Endothelial cell of umbilical vein (primary cell): ENCODE measurements around the gene GPATCH11. TPM values are rescaled to one million over a fixed set of nuclear protein-coding genes. Genes with fewer than 3 reads are reported as not detected.

Source experiments
- BruUV-seq: library from RNA; stranded (reverse); fragments of 400-500 nt; replicated peaks from 2 replicates; lab custom pipeline; 2021; lab: Mats Ljungman, UMichigan
- CTCF ChIA-PET: fragments of 300-600, 350-600 bp; sonication (Branson Sonifier 250); formaldehyde crosslinking; loops from one replicate; lab custom pipeline; 2021; ENCODE audit warnings: antibody characterized with exemption, inconsistent platforms; lab: Charles Lee
- POLR2A ChIA-PET: fragments of 300-600, 350-600 bp; sonication (Branson Sonifier 250); formaldehyde crosslinking; loops from one replicate; lab custom pipeline; 2021; ENCODE audit warnings: antibody characterized with exemption, inconsistent platforms; lab: Charles Lee
- DNase-seq: peaks from one replicate; pipeline ENCODE4 v3.0.0-alpha.2; 2011; ENCODE audit warnings: low read depth, low spot score
- FAIRE-seq: peaks from 2 replicates; lab custom pipeline; 2011; peaks lifted over from hg19 to GRCh38; lab: Jason Lieb, UNC
- H2AFZ ChIP-seq: 2 replicates; pipeline ENCODE4 v1.6.0; 2012; ENCODE audit warnings: low read depth, low read length, control low read depth, inconsistent platforms
- H3K27ac ChIP-seq: 2 replicates; pipeline ENCODE4 v1.5.1; 2011; ENCODE audit warnings: low read depth, mild to moderate bottlenecking, control low read depth, low read length, moderate library complexity; ENCODE audit not compliant: insufficient read depth
- H3K27me3 ChIP-seq, 2 experiments: 2 replicates each; pipeline versions ENCODE4 v1.6.0 to v1.6.1; 2011; ENCODE audit warnings: low read length in 2 of 2, mixed read lengths in 1 of 2; ENCODE audit not compliant: control insufficient read depth in 2 of 2, insufficient read depth in 2 of 2
- H3K36me3 ChIP-seq, 2 experiments: 2 replicates in 1 of 2; 3 replicates in 1 of 2; pipeline ENCODE4 v1.5.1; 2011; ENCODE audit warnings: low read length in 2 of 2, mild to moderate bottlenecking in 1 of 2, moderate library complexity in 1 of 2; ENCODE audit not compliant: control insufficient read depth in 2 of 2, insufficient read depth in 2 of 2; ENCODE audit errors: extremely low read depth in 1 of 2
- H3K4me1 ChIP-seq: 3 replicates; pipeline ENCODE4 v1.5.1; 2011; ENCODE audit warnings: mild to moderate bottlenecking, low read length; ENCODE audit not compliant: control insufficient read depth, insufficient read depth; ENCODE audit errors: extremely low read depth
- H3K4me2 ChIP-seq: 2 replicates; pipeline ENCODE4 v1.6.1; 2011; ENCODE audit warnings: low read length, control low read depth, mixed read lengths; ENCODE audit not compliant: insufficient read depth
- H3K4me3 ChIP-seq, 3 experiments: fragments of 200-600 bp in 1 of 3; sonication (generic), shearing (Covaris generic) in 1 of 3; replicated peaks in 1 of 3; 2 replicates each; pipeline ENCODE4 v1.5.1; 2011 to 2016; ENCODE audit warnings: control low read depth in 3 of 3, low read length in 3 of 3, mild to moderate bottlenecking in 2 of 3, inconsistent platforms in 1 of 3, low read depth in 1 of 3, moderate library complexity in 1 of 3; ENCODE audit not compliant: insufficient read depth in 1 of 3
- H3K79me2 ChIP-seq: 2 replicates; pipeline ENCODE4 v1.6.0; 2012; ENCODE audit warnings: low read length, inconsistent platforms; ENCODE audit not compliant: control insufficient read depth, insufficient read depth
- H3K9ac ChIP-seq: replicated peaks from 2 replicates; pipeline ENCODE3; 2011; ENCODE audit warnings: low read length, control low read depth; ENCODE audit not compliant: insufficient read depth; ENCODE audit errors: extremely low read depth
- H3K9me1 ChIP-seq: replicated peaks from 3 replicates; pipeline ENCODE4 v1.6.0; 2011; ENCODE audit warnings: mild to moderate bottlenecking, low read length; ENCODE audit not compliant: control insufficient read depth, insufficient read depth; ENCODE audit errors: extremely low read depth
- H3K9me3 ChIP-seq: replicated peaks from 2 replicates; pipeline ENCODE4 v1.5.1; 2012; ENCODE audit warnings: low read length, inconsistent platforms; ENCODE audit not compliant: control insufficient read depth, insufficient read depth
- H4K20me1 ChIP-seq: replicated peaks from 2 replicates; pipeline ENCODE3; 2011; ENCODE audit warnings: mild to moderate bottlenecking, low read length; ENCODE audit not compliant: control insufficient read depth, insufficient read depth; ENCODE audit errors: extremely low read depth
- CTCF ChIP-seq, 2 donors: IDR thresholded peaks; 1 replicate in 1 of 2; 2 replicates in 1 of 2; pipeline ENCODE4 v1.5.1; 2011; ENCODE audit warnings: low read length in 2 of 2, mild to moderate bottlenecking in 2 of 2, moderate library complexity in 2 of 2, control low read depth in 1 of 2, inconsistent platforms in 1 of 2, low read depth in 1 of 2; ENCODE audit not compliant: insufficient read depth in 1 of 2; ENCODE audit errors: extremely low read depth in 1 of 2
- EZH2 ChIP-seq: IDR thresholded peaks from 2 replicates; pipeline ENCODE4 v1.6.1; 2012; ENCODE audit warnings: borderline replicate concordance, low read depth, mild to moderate bottlenecking, moderate library complexity, low read length, inconsistent platforms; ENCODE audit not compliant: severe bottlenecking
- FOS ChIP-seq: IDR thresholded peaks from 2 replicates; pipeline ENCODE4 v1.6.1; 2011; ENCODE audit warnings: mild to moderate bottlenecking, low read length, moderate library complexity, borderline replicate concordance; ENCODE audit not compliant: insufficient read depth
- GATA2 ChIP-seq: IDR thresholded peaks from 2 replicates; pipeline ENCODE4 v1.7.0; 2011; ENCODE audit warnings: low read depth, mild to moderate bottlenecking, moderate library complexity, mixed read lengths, low read length; ENCODE audit not compliant: insufficient read length, insufficient read depth
- JUN ChIP-seq: IDR thresholded peaks from 2 replicates; pipeline ENCODE4 v1.6.1; 2011; ENCODE audit warnings: borderline replicate concordance, low read depth; ENCODE audit not compliant: insufficient read length, insufficient read depth
- MAX ChIP-seq: IDR thresholded peaks from 2 replicates; pipeline ENCODE4 v1.6.1; 2011; ENCODE audit not compliant: insufficient read depth, insufficient read length
- MYC ChIP-seq: IDR thresholded peaks from one replicate; pipeline ENCODE4 v1.6.1; 2011; ENCODE audit warnings: mild to moderate bottlenecking, low read depth, low read length
- POLR2A ChIP-seq: IDR thresholded peaks from 2 replicates; pipeline ENCODE4 v1.6.1; 2012; ENCODE audit warnings: low read depth, mild to moderate bottlenecking, control low read depth, low read length
- POLR2AphosphoS5 ChIP-seq: IDR thresholded peaks from 2 replicates; pipeline ENCODE4 v1.6.1; 2012; ENCODE audit warnings: low read depth, mild to moderate bottlenecking, control low read depth, low read length, moderate library complexity; ENCODE audit not compliant: insufficient read depth
- dilution Hi-C: fragments of 300-500 bp; cut with MboI; formaldehyde crosslinking; loops from one replicate; pipeline ENCODE4 v1.15.0; 2019; ENCODE audit warnings: low sequenced_read_pairs; ENCODE audit not compliant: extremely low pct_ligation_motif_present
- intact Hi-C: fragments of 100-400 bp; cut with micrococcal nuclease; formaldehyde crosslinking; loops from one replicate; pipeline ENCODE4 v1.10.0; 2022
- polyA plus RNA-seq, 4 experiments: library from polyadenylated mRNA; depleted of rRNA in 3 of 4; stranded (reverse) in 3 of 4; unstranded in 1 of 4; fragments of >200 nt; gene quantifications; 2 replicates each; pipeline versions ENCODE4 v1.2.1 to v1.2.3, GENCODE V29; 2011 to 2012; ENCODE audit warnings: missing spikeins in 1 of 4
- total RNA-seq: library from RNA; stranded (reverse); gene quantifications from 2 replicates; pipeline ENCODE4 v1.2.3, GENCODE V29; 2021

Gene GPATCH11
- total and polyA plus RNA-seq, 2 donors (not counting 3 experiments of a cell fraction or from before 2014, with no cell fraction given): 2.1 to 10.2 TPM

GRCh38 chr2:37125416-37125815, 41.1 kb downstream of the GPATCH11 start:
- H2AFZ ChIP-seq: no peak overlapping the region

GRCh38 chr2:37132914-37133313, 48.6 kb downstream of the GPATCH11 start:
- ChIA-PET POLR2A (no interaction called here), CTCF (no interaction called here)
- dilution Hi-C loops (no loop called here), intact Hi-C loops (no loop called here)
- Histone ChIP-seq H3K4me2 (no peak overlapping the region), H3K4me1 (no peaks in the 10 kb centered on the region), H3K27me3 (no peaks in the 10 kb centered on the region), H3K36me3 (peaks cover 12 to 20% of the 10 kb centered on the region in 2 experiments), H3K4me3 (no peak overlapping the region), H3K9me3 (no peaks in the 10 kb centered on the region), H3K27ac (no peak overlapping the region), H3K79me2 (no peaks in the 10 kb centered on the region), H2AFZ (no peak overlapping the region), H4K20me1 (no peaks in the 10 kb centered on the region), H3K9me1 (no peaks in the 10 kb centered on the region), H3K9ac (no peak overlapping the region)
- TF ChIP-seq EZH2 (no peak), CTCF (IDR thresholded peaks at IDR 0.05; ENCODE audit: extremely low read depth in 1 of 2, insufficient read depth in 1 of 2, low read depth in 1 of 2, low read length in 2 of 2) (no peak), JUN (no peak), POLR2AphosphoS5 (no peak), MYC (no peak), POLR2A (no peak), MAX (no peak), FOS (no peak), GATA2 (no peak)
- FAIRE-seq (no peak), DNase-seq (no peak)
- BruUV-seq: no TSS peak

More at GRCh38 chr2:37125416-37125815, 41.1 kb downstream of the GPATCH11 start:
- dilution Hi-C loops: no loop called here
- Histone ChIP-seq H3K4me1 (no peaks in the 10 kb centered on the region), H4K20me1 (no peaks in the 10 kb centered on the region), H3K27me3 (no peaks in the 10 kb centered on the region), H3K9me3 (no peaks in the 10 kb centered on the region), H3K79me2 (no peaks in the 10 kb centered on the region), H3K27ac (no peak overlapping the region), H3K9ac (no peak overlapping the region), H3K4me2 (no peak overlapping the region), H3K9me1 (no peaks in the 10 kb centered on the region), H3K36me3 (peaks cover 0 to 9% of the 10 kb centered on the region in 2 experiments), H3K4me3 (no peak overlapping the region)
- no peak for FAIRE-seq
- ChIA-PET CTCF (no interaction called here), POLR2A (interaction anchor here (0.6 kb wide), 1 partner anchor 15 kb away, joined by 7 read pairs; no protein-coding TSS in a partner anchor)
- intact Hi-C loops: no loop called here
- no peak for DNase-seq
- BruUV-seq: no TSS peak
- TF ChIP-seq GATA2: no peak
- no peak for TF ChIP-seq MAX
- TF ChIP-seq JUN: no peak
- TF ChIP-seq POLR2A: no peak
- TF ChIP-seq FOS: no peak
- no peak for TF ChIP-seq EZH2
